ENCODE results near the gene AQP7.
"Not testable (repeated sequence)": the region's sequence is repeated elsewhere in the genome, so short reads cannot be mapped to it uniquely, and the experiment has no call there.

AQP7 gene

GRCh38 chr9:33404788-33405362 lies 2.5 kb upstream of the AQP7 start:
- no peak for TF ChIP-seq CTCF (IDR thresholded peaks at IDR 0.05; ENCODE audit: insufficient read depth, missing control alignments)
- FAIRE-seq (no peak), DNase-seq (ENCODE audit: insufficient read length, low spot score) (no peak)

- DNase-seq (ENCODE audit: insufficient read length, low spot score): no peak
- FAIRE-seq: no peak
- TF ChIP-seq CTCF (IDR thresholded peaks at IDR 0.05; ENCODE audit: insufficient read depth, missing control alignments): no peak
Observed at GRCh38 chr9:33403941-33404787, 1.8 kb upstream of the AQP7 start.

GRCh38 chr9:33401809-33402208 lies 559 bp downstream of the AQP7 start:
- not testable (repeated sequence) for FAIRE-seq; DNase-seq (ENCODE audit: insufficient read length, low spot score)

- not testable (repeated sequence) for DNase-seq (ENCODE audit: insufficient read length, low spot score); FAIRE-seq
Observed at GRCh38 chr9:33399047-33399446, 3.3 kb downstream of the AQP7 start.

- not testable (repeated sequence) for DNase-seq (ENCODE audit: insufficient read length, low spot score); FAIRE-seq
Observed at GRCh38 chr9:33397801-33398200, 4.6 kb downstream of the AQP7 start.

- DNase-seq (ENCODE audit: insufficient read length, low spot score); FAIRE-seq: not testable (repeated sequence)
Observed at GRCh38 chr9:33395159-33395879, 7.0 kb downstream of the AQP7 start.

- DNase-seq (ENCODE audit: insufficient read length, low spot score); FAIRE-seq: not testable (repeated sequence)
Observed at GRCh38 chr9:33393986-33394385, 8.4 kb downstream of the AQP7 start.

- no peak for DNase-seq (ENCODE audit: insufficient read length, low spot score)
- no peak for TF ChIP-seq CTCF (IDR thresholded peaks at IDR 0.05; ENCODE audit: insufficient read depth, missing control alignments)
- FAIRE-seq: no peak
Observed at GRCh38 chr9:33393581-33393980, 8.8 kb downstream of the AQP7 start.

- FAIRE-seq; DNase-seq (ENCODE audit: insufficient read length, low spot score): not testable (repeated sequence)
Observed at GRCh38 chr9:33392591-33393021, 9.8 kb downstream of the AQP7 start.

- FAIRE-seq: not testable (repeated sequence)
Observed at GRCh38 chr9:33391111-33391771, 11.1 kb downstream of the AQP7 start.

More at GRCh38 chr9:33391111-33391771, 11.1 kb downstream of the AQP7 start:
- DNase-seq (ENCODE audit: insufficient read length, low spot score): not testable (repeated sequence)

All from D721Med (cell line).